Fibroblast of peridontal ligament (primary cell): ENCODE measurements around the gene PRR15L.
A peak's percentile ranks its signal among the peaks of the same experiment; 100 is the strongest.

Experiments
- DNase-seq: peaks from one replicate; pipeline ENCODE4 v3.0.0-alpha.2; 2010; ENCODE audit errors: extremely low read depth

PRR15L gene

GRCh38 chr17:47959825-47960655, 2.4 kb upstream of the PRR15L start:
- DNase-seq = no peak

DNA sequence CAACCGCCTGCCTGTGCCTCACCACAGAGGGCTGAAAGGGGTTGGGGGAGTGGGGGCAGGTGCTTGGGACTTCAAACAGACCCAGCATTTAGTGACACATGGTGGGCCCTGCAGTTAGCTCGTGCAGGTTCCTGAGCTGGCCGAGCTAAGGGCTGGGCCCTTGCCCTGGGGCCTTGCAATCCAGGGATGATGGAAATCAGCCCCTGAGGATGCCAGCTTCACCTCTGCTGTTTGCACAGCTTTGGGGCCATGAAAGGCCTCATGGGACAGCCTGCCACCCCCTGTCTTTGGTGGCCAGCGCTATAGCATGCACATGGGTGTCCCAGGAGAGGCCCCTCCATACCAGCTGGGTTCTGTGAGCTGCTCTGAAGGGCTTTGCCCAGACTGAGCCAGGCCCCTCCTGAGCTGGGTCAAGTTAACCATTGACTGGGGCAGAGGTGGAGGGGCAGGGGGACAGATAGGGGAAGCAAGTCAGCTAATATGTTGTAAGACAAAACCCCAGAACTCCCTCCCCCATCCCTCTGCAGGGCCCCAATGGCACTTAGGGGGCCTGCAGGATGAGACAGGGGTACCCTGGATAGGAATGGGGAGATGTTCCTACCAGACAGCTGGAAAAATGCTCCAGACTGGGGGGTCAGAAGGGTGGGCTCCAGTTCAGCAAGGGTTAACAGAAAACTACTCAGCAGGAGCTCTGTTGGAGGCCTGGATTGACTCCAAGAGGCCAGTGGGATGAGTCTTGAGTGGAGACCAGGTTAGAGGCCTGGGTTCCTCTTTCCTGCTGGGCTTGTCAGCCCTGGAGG, 692 bp downstream of the PRR15L start:
- DNase-seq = no peak

DNA sequence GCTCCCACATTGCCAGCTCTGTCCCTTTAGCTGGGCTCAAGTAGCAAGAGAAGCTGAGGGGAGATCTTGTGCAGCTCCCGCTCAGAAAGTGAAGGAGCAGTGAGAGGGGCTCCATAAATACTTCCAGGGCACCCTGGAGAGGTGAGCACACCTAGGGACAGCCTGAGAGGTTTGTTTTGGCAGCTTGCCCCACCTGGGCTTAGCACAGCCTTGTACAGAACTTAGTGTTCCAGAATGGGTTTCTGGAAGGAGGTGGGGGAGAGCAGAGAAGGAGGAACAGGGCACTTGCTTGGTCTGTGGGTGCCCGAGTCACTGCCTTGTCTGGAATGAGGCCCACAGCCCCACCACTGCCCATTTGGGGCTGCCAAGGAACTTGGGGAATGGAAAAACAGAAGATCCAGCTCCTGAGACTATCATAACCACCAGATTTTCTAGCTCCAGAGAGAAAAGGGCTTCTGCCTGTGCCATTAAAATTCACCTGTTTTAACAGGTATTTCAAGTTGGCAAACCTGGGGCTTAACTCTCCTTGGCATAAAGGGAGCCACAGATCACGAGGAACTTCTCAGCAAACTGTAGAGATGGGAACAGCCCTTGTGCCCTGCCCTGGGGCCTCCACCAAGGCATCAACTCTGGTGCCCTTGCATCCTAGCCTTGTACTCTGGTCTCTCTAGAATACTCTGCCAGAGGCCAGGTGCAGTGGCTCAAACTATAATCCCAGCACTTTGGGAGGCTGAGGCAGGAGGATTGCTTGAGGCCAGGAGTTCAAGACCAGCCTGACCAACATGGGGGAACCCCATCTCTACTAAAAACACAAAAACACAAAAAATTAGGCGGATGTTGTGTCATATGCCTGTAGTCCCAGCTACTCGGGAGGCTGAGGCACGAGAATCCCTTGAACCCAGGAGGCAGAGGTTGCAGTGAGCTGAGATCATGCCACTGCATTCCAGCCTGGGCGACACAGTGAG, 1.9 kb downstream of the PRR15L start:
- DNase-seq = no peak

- DNase-seq = no peak
These were observed 3.8 kb downstream of the PRR15L start for GRCh38 chr17:47953909-47954308.

- no peak for DNase-seq
These were observed 5.3 kb downstream of the PRR15L start for GRCh38 chr17:47952171-47953021.

GRCh38 chr17:47950448-47950847, 7.2 kb downstream of the PRR15L start:
- no peak for DNase-seq

GRCh38 chr17:47949946-47950345, 7.7 kb downstream of the PRR15L start:
- DNase-seq = no peak

- peak; percentile 85 for DNase-seq
These were observed 8.4 kb downstream of the PRR15L start for GRCh38 chr17:47949197-47949759.

- DNase-seq = peak; percentile 4
These were observed 8.9 kb downstream of the PRR15L start for GRCh38 chr17:47948706-47949196.

GRCh38 chr17:47946929-47947397, 10.7 kb downstream of the PRR15L start:
- peak; percentile 77 for DNase-seq

GRCh38 chr17:47946516-47946915, 11.2 kb downstream of the PRR15L start:
- DNase-seq = no peak

DNA sequence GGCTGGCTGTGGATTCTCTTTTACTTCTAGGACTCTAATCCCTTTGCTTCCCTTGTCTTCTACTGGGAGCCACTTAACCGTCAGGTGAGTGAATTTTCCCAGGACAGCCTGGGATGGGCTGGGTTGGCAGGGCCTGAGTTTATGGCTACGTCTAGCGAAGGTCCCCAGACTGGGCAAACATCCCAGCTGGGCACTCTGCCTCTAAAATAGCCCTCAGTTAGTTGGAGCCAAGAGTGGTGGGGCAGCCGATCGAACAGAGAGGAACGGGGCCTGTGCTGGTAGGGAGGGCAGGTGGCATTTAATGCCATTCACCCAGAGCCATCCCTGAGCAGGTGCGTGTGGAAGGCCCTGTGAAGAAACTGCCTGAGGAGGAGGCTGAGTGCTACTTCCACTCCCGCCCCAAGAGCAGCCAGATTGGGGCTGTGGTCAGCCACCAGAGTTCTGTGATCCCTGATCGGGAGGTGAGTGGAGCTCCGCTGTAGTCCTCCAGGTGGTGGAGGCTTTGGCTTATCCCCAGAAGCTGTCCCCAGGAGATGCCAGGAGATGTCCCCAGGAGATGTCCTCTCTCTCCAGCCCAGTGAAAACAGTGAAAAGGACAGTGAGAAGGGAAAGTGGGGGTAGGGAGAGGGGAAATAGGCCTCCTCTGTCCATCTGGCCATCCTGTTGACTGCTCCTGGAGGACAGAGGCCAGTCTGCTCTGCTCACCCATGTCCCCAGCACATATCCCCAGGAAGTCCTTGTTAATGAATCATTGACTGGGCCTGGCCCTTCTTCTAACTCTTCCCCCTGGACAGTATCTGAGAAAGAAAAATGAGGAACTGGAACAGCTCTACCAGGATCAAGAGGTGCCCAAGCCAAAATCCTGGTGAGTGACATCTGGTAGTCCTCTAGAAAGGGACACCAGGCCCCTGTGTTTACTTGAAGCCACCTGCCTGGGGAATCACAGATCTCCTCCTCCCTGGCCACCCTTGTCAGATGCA, 11.9 kb downstream of the PRR15L start:
- DNase-seq = no peak

GRCh38 chr17:47945080-47945479, 12.6 kb downstream of the PRR15L start:
- no peak for DNase-seq

- DNase-seq = no peak
These were observed 15.1 kb downstream of the PRR15L start for GRCh38 chr17:47942568-47942967.

DNA sequence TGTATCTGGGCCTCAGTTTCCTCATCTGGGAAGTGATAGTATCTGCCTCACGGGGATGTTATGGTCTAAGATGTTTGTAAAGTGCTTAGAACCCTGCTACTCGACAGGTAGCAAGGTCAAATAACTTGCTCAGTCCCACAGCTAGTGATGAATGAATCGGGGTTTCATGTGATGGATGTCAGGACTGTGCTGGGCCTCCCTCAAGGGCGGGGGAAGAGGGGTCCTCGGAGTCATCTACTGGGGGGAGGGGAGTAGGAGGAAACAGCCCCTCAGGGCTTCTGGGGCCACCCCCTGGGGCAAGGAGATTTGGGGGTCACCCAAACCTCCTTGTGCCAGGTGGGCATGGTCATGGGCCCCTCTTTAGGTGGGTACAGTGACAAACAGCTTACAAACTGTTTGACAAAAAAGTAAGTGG, 15.6 kb downstream of the PRR15L start:
- DNase-seq = no peak

- peak; percentile 99 for DNase-seq
These were observed 16.2 kb downstream of the PRR15L start, which contains the start of gene PNPO for GRCh38 chr17:47941246-47942095. PNPO (plus strand) TSS chr17:47941571; CDS start chr17:47941676, 105 bp downstream.

DNA sequence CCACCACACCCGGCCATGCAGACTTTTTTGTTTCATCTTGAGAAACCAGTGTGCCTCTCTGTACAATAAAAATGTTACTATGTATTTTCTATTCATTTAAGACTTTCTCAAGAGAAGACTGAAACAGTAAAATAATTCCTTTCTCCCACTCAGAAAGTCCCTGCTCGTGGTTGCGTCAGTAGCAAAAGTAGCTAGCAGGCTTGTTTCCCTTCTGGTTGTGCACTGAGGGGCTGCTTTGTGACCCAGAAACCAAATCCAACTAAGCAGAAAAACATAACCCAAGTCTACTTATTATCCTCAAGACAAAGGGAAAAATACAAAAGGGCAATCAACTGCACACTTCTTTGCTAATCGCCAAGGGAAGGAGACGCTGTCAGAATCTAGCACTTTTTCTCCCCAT, 19.7 kb downstream of the PRR15L start:
- no peak for DNase-seq

DNA sequence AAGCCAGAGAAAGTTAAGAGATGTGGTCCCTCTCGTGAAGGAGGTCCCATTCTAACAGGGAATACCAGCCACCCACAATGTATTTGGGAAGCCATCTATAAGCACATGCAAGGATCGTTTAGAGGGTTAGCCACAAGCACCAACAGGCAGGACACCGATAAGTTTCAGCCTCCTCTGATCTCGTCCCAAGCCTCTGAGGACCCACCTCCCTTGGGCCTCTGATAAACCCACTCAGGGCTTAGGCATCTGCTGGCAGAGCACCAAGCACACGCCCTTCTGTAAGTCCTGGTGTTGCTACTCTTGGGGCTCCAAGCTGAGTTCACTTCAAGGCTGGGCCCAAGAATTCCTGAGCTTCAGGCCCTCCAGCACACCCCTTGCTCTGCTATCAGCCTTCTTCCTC, 21.7 kb downstream of the PRR15L start:
- DNase-seq = peak; percentile 49
